ENCODE data around the gene TTBK2.

DNA sequence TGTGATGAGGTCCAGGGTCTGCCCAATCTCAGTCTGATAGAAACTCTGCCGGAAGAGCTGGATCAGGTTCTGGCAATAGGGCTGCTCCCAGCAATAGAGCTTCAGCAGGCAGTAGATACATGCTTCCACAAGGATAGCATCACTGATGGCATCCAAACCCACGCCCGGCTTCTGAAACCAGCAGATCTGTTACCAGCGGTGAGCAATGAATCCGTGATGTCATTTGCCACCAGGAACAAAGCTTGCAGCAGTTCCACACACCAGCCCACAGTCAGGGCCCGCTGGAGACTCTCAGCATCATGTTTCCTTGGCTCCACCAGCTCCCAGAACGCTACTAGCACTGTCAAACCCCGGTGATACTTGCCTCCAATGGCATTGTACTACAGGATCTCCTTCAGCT is 19.3 kb upstream of the TTBK2 start:
- TF ChIP-seq, protein P1, sequence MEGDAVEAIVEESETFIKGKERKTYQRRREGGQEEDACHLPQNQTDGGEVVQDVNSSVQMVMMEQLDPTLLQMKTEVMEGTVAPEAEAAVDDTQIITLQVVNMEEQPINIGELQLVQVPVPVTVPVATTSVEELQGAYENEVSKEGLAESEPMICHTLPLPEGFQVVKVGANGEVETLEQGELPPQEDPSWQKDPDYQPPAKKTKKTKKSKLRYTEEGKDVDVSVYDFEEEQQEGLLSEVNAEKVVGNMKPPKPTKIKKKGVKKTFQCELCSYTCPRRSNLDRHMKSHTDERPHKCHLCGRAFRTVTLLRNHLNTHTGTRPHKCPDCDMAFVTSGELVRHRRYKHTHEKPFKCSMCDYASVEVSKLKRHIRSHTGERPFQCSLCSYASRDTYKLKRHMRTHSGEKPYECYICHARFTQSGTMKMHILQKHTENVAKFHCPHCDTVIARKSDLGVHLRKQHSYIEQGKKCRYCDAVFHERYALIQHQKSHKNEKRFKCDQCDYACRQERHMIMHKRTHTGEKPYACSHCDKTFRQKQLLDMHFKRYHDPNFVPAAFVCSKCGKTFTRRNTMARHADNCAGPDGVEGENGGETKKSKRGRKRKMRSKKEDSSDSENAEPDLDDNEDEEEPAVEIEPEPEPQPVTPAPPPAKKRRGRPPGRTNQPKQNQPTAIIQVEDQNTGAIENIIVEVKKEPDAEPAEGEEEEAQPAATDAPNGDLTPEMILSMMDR (IDR thresholded peaks at IDR 0.05) = no peak
- no peak for TF ChIP-seq POLR2A (IDR thresholded peaks at IDR 0.05)
